ENCODE measurements around the gene CACNA1G.

The CACNA1G gene

GRCh38 chr17:50642071-50642721 is 81.7 kb downstream of the CACNA1G start:
- FAIRE-seq = no peak

GRCh38 chr17:50642722-50643656 is 82.5 kb downstream of the CACNA1G start:
- no peak for FAIRE-seq

More at GRCh38 chr17:50642071-50642721, 81.7 kb downstream of the CACNA1G start:
- DNase-seq (ENCODE audit: insufficient read length, low spot score) = no peak

DNA sequence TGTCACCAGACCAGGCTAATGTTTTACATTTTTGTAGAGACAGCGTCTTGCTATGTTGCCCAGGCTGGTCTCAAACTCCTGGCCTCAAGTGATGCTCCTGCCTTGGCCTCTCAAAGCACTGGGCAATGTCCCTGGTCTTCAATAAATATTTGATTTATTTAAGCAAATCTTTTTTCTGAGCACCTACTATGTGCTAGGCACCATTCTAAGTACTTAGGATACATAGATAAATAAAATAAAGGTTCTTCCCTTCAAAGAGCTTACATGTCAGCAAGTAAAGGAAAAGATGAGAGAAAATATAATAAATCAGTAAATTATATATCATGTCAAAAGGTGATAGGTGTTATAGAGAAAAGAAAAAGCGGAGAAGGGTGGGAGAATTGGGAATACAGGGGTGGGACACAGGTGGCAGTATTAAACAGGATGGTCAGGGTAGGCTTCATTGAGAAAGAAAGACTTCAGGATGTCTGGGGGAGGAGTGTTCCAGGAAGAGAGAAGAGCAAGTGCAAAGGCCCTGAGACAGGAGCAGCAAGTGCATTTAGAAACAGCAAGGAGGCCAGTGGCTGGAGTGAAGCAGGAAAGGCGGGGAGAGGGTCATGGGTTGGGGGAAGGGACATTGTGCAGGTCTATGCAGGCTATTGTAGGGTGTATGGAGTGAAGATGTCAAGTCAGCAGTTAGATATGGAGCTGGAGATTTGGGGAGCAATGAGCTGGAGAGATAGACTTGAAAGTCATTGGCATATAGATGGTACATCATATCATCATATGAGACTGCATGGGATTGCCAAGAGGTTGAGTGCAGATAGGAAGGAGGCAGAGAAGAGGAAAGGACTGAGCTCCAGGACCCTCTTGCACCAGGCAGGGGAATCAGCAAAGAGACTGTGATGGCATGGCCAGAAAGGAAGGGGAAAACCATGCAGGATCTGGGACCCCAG is 85.5 kb downstream of the CACNA1G start:
- FAIRE-seq (no peak), DNase-seq (ENCODE audit: insufficient read length, low spot score) (no peak)

More at GRCh38 chr17:50642722-50643656, 82.5 kb downstream of the CACNA1G start:
- no peak for DNase-seq (ENCODE audit: insufficient read length, low spot score)

- FAIRE-seq (no peak), DNase-seq (ENCODE audit: insufficient read length, low spot score) (no peak)
These were observed 86.7 kb downstream of the CACNA1G start for GRCh38 chr17:50647187-50647586.

DNA sequence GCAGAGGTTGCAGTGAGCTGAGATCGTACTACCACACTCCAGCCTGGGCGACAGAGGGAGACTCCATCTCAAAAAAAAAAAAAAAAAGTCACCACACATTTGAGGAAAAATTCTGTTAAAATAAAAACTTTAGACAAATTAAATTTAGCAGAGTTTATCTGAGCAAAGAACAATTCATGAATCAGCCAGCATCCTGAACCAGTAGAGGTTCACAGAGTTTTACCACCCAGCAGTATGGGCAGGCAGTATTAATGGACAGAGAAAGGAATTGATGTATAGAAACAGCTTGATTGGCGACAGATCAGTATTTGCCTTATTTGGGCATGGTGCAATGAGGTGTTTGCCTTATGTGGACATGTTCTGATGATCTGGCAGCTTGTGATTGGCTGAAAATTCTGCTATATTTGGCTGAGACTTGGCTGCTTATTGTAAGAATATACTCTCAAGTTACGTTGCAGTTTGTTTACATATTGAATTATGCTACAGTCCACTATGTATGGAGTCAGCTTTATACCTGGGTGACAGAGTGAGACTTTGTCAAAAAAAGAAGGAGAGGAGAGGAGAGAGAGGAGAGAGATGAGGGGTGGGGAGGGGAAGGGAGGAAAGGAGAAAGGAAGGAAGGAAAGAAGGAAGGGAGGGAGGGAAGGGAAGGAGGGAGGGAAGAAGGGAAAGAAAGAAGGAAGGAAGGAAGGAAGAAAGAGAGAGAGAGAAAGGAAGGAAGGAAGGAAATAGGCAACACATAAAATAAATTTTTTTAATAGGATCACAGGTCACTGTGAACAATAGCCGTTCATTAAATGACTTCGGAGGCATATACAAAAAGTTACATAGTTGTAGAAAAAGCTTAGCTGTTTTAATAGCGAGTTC is 88.8 kb downstream of the CACNA1G start:
- FAIRE-seq (no peak), DNase-seq (ENCODE audit: insufficient read length, low spot score) (no peak)

DNA sequence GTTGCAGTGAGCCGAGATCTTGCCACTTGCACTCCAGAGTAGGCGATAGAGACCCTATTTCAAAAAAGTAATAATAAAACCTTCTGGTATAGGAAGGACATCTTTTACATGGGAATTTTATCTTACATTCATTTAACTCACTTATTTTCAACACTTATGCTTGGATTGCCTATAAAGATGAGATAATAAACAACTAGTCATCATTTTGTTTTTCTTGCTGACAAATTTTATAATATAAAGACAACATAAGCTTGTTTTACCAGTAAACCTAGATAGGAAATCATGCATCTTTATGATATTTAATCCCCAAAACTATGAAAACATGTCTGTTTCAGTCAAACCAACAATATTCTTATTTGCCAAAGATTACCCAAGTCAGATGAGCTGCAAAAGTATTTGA is 91.1 kb downstream of the CACNA1G start:
- no peak for FAIRE-seq
- DNase-seq (ENCODE audit: insufficient read length, low spot score) = no peak

- FAIRE-seq (no peak), DNase-seq (ENCODE audit: insufficient read length, low spot score) (no peak)
These were observed 93.2 kb downstream of the CACNA1G start for GRCh38 chr17:50653738-50654137.

DNA sequence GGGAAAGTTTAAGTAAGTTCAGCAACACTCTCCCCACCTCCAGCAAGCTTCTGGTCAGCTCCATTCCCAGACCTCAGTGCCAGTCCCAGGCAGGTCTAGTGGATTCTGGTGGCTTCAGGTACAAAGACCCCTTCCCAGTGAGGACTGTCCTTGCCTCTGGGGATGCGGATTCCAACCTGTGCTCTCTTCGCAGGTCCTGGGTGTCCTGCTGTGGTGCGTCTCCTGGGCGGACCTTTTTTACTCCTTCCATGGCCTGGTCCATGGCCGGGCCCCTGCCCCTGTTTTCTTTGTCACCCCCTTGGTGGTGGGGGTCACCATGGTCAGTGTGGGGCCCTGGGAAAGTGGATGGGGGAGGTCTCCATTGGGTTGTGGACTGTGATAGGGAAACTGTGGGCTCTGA is 96.0 kb downstream of the CACNA1G start:
- FAIRE-seq (no peak), DNase-seq (ENCODE audit: insufficient read length, low spot score) (no peak)

DNA sequence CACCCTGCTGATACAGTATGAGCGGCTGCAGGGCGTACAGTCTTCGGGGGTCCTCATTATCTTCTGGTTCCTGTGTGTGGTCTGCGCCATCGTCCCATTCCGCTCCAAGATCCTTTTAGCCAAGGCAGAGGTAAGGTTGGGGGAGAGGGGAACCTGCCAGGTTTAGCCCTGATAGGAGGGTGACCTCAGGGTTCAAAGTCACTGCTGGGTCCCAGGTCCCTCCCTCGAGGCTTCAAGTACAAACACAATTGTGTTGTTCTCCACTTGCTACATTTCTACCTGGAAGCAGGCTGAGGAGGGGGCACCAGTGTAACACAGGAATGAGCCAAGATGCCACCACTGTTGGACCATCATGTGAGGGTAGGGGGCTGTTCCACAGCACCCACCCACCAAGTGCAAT is 96.5 kb downstream of the CACNA1G start:
- DNase-seq (ENCODE audit: insufficient read length, low spot score) (no peak), FAIRE-seq (no peak)

- DNase-seq (ENCODE audit: insufficient read length, low spot score) (no peak), FAIRE-seq (no peak)
These were observed 97.1 kb downstream of the CACNA1G start for GRCh38 chr17:50657627-50658026.

GRCh38 chr17:50658616-50659015 is 98.1 kb downstream of the CACNA1G start:
- FAIRE-seq (no peak), DNase-seq (ENCODE audit: insufficient read length, low spot score) (no peak)

- no peak for FAIRE-seq
These were observed 98.7 kb downstream of the CACNA1G start for GRCh38 chr17:50659179-50659578.

GRCh38 chr17:50660042-50660886 is 99.7 kb downstream of the CACNA1G start:
- no peak for DNase-seq (ENCODE audit: insufficient read length, low spot score)
- FAIRE-seq = no peak

More at GRCh38 chr17:50659179-50659578, 98.7 kb downstream of the CACNA1G start:
- DNase-seq (ENCODE audit: insufficient read length, low spot score) = no peak

DNA sequence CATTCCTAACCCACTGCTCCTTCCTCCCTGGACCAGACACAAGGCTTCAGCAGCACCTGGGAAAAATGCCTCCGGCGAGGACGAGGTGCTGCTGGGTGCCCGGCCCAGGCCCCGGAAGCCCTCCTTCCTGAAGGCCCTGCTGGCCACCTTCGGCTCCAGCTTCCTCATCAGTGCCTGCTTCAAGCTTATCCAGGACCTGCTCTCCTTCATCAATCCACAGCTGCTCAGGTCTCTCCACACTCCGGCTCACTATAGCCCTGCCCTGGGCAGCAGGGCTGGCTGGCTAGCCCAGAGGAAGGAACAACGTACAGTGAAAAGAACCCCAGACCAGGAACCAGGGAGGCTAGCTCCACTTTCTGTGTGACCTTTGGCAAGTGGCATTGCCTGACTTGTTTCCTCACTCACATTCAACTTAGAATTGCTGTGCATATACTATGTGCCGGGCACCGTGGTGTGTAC is 100.4 kb downstream of the CACNA1G start:
- no peak for FAIRE-seq
- DNase-seq (ENCODE audit: insufficient read length, low spot score) = no peak

DNA sequence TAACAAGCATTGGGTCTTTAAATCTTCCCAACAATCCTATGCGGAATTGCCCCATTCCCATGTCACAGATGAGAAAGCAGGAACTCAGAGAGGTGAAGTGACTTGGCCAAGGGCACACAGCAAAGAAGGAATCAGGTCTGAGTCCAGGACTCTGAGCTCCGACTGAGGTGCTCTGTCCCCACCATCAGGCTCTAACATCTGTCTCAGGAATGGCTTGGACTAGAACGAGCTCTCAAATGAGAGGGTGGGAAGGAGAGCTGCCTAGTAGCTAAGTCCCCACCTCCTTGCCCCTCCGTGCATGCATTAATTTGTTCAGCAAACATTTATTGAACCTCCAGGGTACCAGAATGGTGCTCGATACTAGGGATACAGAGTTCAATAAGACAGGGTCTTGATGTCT is 100.8 kb downstream of the CACNA1G start:
- FAIRE-seq (no peak), DNase-seq (ENCODE audit: insufficient read length, low spot score) (no peak)

- DNase-seq (ENCODE audit: insufficient read length, low spot score) = no peak
- FAIRE-seq = no peak
These were observed 101.4 kb downstream of the CACNA1G start for GRCh38 chr17:50661795-50662391.

DNA sequence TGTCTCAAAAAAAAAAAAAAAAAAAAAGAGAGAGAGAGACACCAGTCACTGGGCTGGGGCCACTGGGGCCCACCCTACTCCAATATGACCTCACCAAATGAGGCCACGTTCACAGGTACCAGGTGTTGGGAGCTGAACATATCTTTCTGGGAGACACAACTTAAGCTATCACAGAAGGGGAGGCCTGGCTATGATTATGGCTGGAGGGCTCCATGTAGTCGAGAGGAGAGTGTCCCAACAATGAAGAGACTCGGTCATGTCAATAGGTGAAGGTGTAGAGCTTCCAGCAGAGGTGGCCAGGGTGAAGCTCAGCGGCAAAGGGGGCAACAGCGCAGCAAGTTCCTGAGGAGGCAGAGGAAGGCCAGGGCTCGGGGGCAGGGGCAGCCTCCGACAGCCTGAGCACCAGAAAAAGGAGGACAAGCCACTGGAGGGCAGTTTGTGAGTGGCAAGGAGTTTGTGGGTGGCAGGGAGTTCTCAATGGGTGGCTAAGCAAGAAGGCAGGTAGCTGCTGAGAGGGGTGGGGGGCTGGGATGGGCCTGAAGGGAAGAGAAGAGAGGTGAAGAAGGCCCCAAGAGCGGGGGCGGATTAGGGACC is 102.2 kb downstream of the CACNA1G start:
- DNase-seq (ENCODE audit: insufficient read length, low spot score) (no peak), FAIRE-seq (no peak)

GRCh38 chr17:50663812-50664374 is 103.4 kb downstream of the CACNA1G start:
- no peak for FAIRE-seq

More at GRCh38 chr17:50663812-50664374, 103.4 kb downstream of the CACNA1G start:
- DNase-seq (ENCODE audit: insufficient read length, low spot score) = no peak

All from GM19239 (cell line).